NCI-H226 (cell line): ENCODE data around the gene TGFB1I1.
"Not testable (repeated sequence)": the region's sequence is repeated elsewhere in the genome, so short reads cannot be mapped to it uniquely, and the experiment has no call there.

ENCODE experiments used
- DNase-seq: peaks from one replicate; pipeline ENCODE4 v3.0.0-alpha.2; 2015

TGFB1I1 gene

GRCh38 chr16:31523768-31524167 is 51.8 kb downstream of the TGFB1I1 start:
- DNase-seq: not testable (repeated sequence)

GRCh38 chr16:31525113-31525512 is 53.2 kb downstream of the TGFB1I1 start:
- no peak for DNase-seq
